ENCODE results near the gene XRCC3.

The XRCC3 gene

GRCh38 chr14:103726474-103726873 is 11.2 kb upstream of the XRCC3 start:
- no peak overlapping the region for H3K27ac ChIP-seq
- TF ChIP-seq CTCF (IDR thresholded peaks at IDR 0.05; ENCODE audit: low read depth, low read length) = no peak
- H3K36me3 ChIP-seq = peaks cover 26% of the 10 kb centered on the region
- H3K27me3 ChIP-seq (ENCODE audit: insufficient read depth, low read depth, severe bottlenecking) = no peaks in the 10 kb centered on the region
- DNase-seq = peak; percentile 31
- no peak overlapping the region for H3K4me3 ChIP-seq (ENCODE audit: low read depth, low read length)
- H3K9me3 ChIP-seq (ENCODE audit: severe bottlenecking) = no peaks in the 10 kb centered on the region

- no peak for DNase-seq
- TF ChIP-seq CTCF (IDR thresholded peaks at IDR 0.05; ENCODE audit: low read depth, low read length) = no peak
- Histone ChIP-seq H3K36me3 (peaks cover 25% of the 10 kb centered on the region), H3K27ac (no peak overlapping the region), H3K4me3 (ENCODE audit: low read depth, low read length) (no peak overlapping the region), H3K27me3 (ENCODE audit: insufficient read depth, low read depth, severe bottlenecking) (no peaks in the 10 kb centered on the region), H3K9me3 (ENCODE audit: severe bottlenecking) (no peaks in the 10 kb centered on the region)
Observed at GRCh38 chr14:103725739-103726395, 10.6 kb upstream of the XRCC3 start.

GRCh38 chr14:103725001-103725682 is 9.9 kb upstream of the XRCC3 start:
- no peak for DNase-seq
- peaks cover 18% of the 10 kb centered on the region for H3K36me3 ChIP-seq
- no peak overlapping the region for H3K4me3 ChIP-seq (ENCODE audit: low read depth, low read length)
- no peak for TF ChIP-seq CTCF (IDR thresholded peaks at IDR 0.05; ENCODE audit: low read depth, low read length)
- no peaks in the 10 kb centered on the region for H3K9me3 ChIP-seq (ENCODE audit: severe bottlenecking)
- no peaks in the 10 kb centered on the region for H3K27me3 ChIP-seq (ENCODE audit: insufficient read depth, low read depth, severe bottlenecking)
- no peak overlapping the region for H3K27ac ChIP-seq

GRCh38 chr14:103724116-103724515 is 8.9 kb upstream of the XRCC3 start:
- DNase-seq = no peak
- H3K9me3 ChIP-seq (ENCODE audit: severe bottlenecking) = no peaks in the 10 kb centered on the region
- no peak for TF ChIP-seq CTCF (IDR thresholded peaks at IDR 0.05; ENCODE audit: low read depth, low read length)
- no peaks in the 10 kb centered on the region for H3K27me3 ChIP-seq (ENCODE audit: insufficient read depth, low read depth, severe bottlenecking)
- peaks cover 8% of the 10 kb centered on the region for H3K36me3 ChIP-seq
- H3K27ac ChIP-seq = no peak overlapping the region
- no peak overlapping the region for H3K4me3 ChIP-seq (ENCODE audit: low read depth, low read length)

- no peak for TF ChIP-seq CTCF (IDR thresholded peaks at IDR 0.05; ENCODE audit: low read depth, low read length)
Observed at GRCh38 chr14:103723748-103724081, 8.5 kb upstream of the XRCC3 start.

More at GRCh38 chr14:103723748-103724081, 8.5 kb upstream of the XRCC3 start:
- Histone ChIP-seq H3K36me3 (peaks cover 4% of the 10 kb centered on the region), H3K4me3 (ENCODE audit: low read depth, low read length) (no peak overlapping the region), H3K27me3 (ENCODE audit: insufficient read depth, low read depth, severe bottlenecking) (no peaks in the 10 kb centered on the region), H3K9me3 (ENCODE audit: severe bottlenecking) (no peaks in the 10 kb centered on the region), H3K27ac (no peak overlapping the region)
- no peak for DNase-seq
